SK-N-MC (cell line): ENCODE data around the gene DBP.

Source experiments
- EZH2 ChIP-seq: fragments of 200-600 bp; sonication (generic); IDR thresholded peaks from one replicate; pipeline ENCODE4 v1.6.1; 2017; ENCODE audit warnings: antibody characterized with exemption
- FOXP2 ChIP-seq: optimal IDR thresholded peaks from 2 replicates; pipeline ENCODE3; 2011; ENCODE audit warnings: mild to moderate bottlenecking, moderate library complexity; ENCODE audit not compliant: insufficient read depth; ENCODE audit errors: extremely low read length, control extremely low read depth
- POLR2AphosphoS5 ChIP-seq: IDR thresholded peaks from 2 replicates; pipeline ENCODE4 v1.6.1; 2012; ENCODE audit warnings: mild to moderate bottlenecking, low read depth, low read length, borderline replicate concordance

GRCh38 chr19:48633148-48634035 lies 3.8 kb downstream of the DBP start:
- TF ChIP-seq POLR2AphosphoS5 (no peak), EZH2 (no peak), FOXP2 (no peak)
